ENCODE measurements around the gene ACVR1B. TPM values are rescaled to one million over a fixed set of nuclear protein-coding genes. Genes with fewer than 3 reads are reported as not detected.

ACVR1B gene
- total RNA-seq, 2 experiments from 2014 or later = 7.5 to 8.6 TPM

- DNase-seq = no peak
- H3K4me1 Mint-ChIP-seq (ENCODE audit: low read depth) = peaks cover 6% of the 10 kb centered on the region
- no peaks in the 10 kb centered on the region for H3K9me3 Mint-ChIP-seq
- no peaks in the 10 kb centered on the region for H3K36me3 Mint-ChIP-seq (ENCODE audit: low read depth)
- H3K27me3 Mint-ChIP-seq = no peaks in the 10 kb centered on the region
- ChIA-PET POLR2A (interaction anchor here (0.8 kb wide), 1 partner anchor 12 kb away, joined by 3 read pairs; no protein-coding TSS in a partner anchor), CTCF (interaction anchor here (0.7 to 2.9 kb wide), 19 partner anchors 9 to 107 kb away, joined by 3 to 46 read pairs (median 4); no protein-coding TSS in a partner anchor)
- intact Hi-C loops (cut with micrococcal nuclease) = loop anchor here (1.0 kb wide), 1 partner anchor 54 kb away; no protein-coding TSS in a partner anchor
- TF ChIP-seq CTCF (IDR thresholded peaks at IDR 0.05) = no peak
- H3K4me3 Mint-ChIP-seq = no peak overlapping the region
- ATAC-seq = no peak
- no peak overlapping the region for H3K27ac Mint-ChIP-seq
Measured at GRCh38 chr12:51926064-51926632, 25.4 kb upstream of the ACVR1B start.

GRCh38 chr12:51926718-51927117, 24.8 kb upstream of the ACVR1B start:
- peak; percentile 58 for TF ChIP-seq CTCF (IDR thresholded peaks at IDR 0.05)
- H3K27me3 Mint-ChIP-seq = no peaks in the 10 kb centered on the region
- DNase-seq (peak; percentile 82), ATAC-seq (peak; percentile 65)
- intact Hi-C loops (cut with micrococcal nuclease) = loop anchor here (1.0 kb wide), 1 partner anchor 54 kb away; no protein-coding TSS in a partner anchor
- no peak overlapping the region for H3K4me3 Mint-ChIP-seq
- no peaks in the 10 kb centered on the region for H3K36me3 Mint-ChIP-seq (ENCODE audit: low read depth)
- H3K4me1 Mint-ChIP-seq (ENCODE audit: low read depth) = peaks cover 6% of the 10 kb centered on the region
- H3K9me3 Mint-ChIP-seq = no peaks in the 10 kb centered on the region
- ChIA-PET POLR2A (interaction anchor here (0.8 kb wide), 1 partner anchor 11 kb away, joined by 3 read pairs; no protein-coding TSS in a partner anchor), CTCF (interaction anchor here (0.7 to 2.9 kb wide), 24 partner anchors 9 to 195 kb away, joined by 3 to 46 read pairs (median 4); no protein-coding TSS in a partner anchor)
- no peak overlapping the region for H3K27ac Mint-ChIP-seq

- Mint-ChIP-seq H3K27ac (no peak overlapping the region), H3K9me3 (no peaks in the 10 kb centered on the region), H3K4me3 (no peak overlapping the region), H3K4me1 (ENCODE audit: low read depth) (no peaks in the 10 kb centered on the region), H3K27me3 (no peaks in the 10 kb centered on the region), H3K36me3 (ENCODE audit: low read depth) (no peaks in the 10 kb centered on the region)
- ChIA-PET POLR2A (no interaction called here), CTCF (interaction anchor here (1.2 kb wide), 1 partner anchor 9 kb away, joined by 4 read pairs; no protein-coding TSS in a partner anchor)
- no peak for ATAC-seq
- intact Hi-C loops (cut with micrococcal nuclease) = no loop called here
- no peak for DNase-seq
- no peak for TF ChIP-seq CTCF (IDR thresholded peaks at IDR 0.05)
Measured at GRCh38 chr12:51932218-51933076, 19.1 kb upstream of the ACVR1B start.

GRCh38 chr12:51934080-51934479, 17.4 kb upstream of the ACVR1B start:
- no peak for TF ChIP-seq CTCF (IDR thresholded peaks at IDR 0.05)
- ATAC-seq (no peak), DNase-seq (no peak)
- Mint-ChIP-seq H3K4me3 (no peak overlapping the region), H3K27me3 (no peaks in the 10 kb centered on the region), H3K27ac (no peak overlapping the region), H3K36me3 (ENCODE audit: low read depth) (no peaks in the 10 kb centered on the region), H3K9me3 (no peaks in the 10 kb centered on the region), H3K4me1 (ENCODE audit: low read depth) (no peaks in the 10 kb centered on the region)
- CTCF ChIA-PET = interaction anchor here (1.6 to 2.4 kb wide), 2 partner anchors 10 to 47 kb away, joined by 5 to 16 read pairs; no protein-coding TSS in a partner anchor
- intact Hi-C loops (cut with micrococcal nuclease) = no loop called here
- POLR2A ChIA-PET = interaction anchor here (1.4 kb wide), 1 partner anchor 11 kb away, joined by 3 read pairs; no protein-coding TSS in a partner anchor

Measured in activated CD8-positive, alpha-beta T cell treated with anti-CD3 and anti-CD28 coated beads for 36 hours (primary cell).